HCT116 (cell line): Measurements from ENCODE around the gene TLCD1.

Experiments used
- CBX3 ChIP-seq: IDR thresholded peaks from 2 replicates; pipeline ENCODE4 v1.6.1; 2012; ENCODE audit warnings: low read depth
- CTCF ChIP-seq, 3 experiments: fragments of 200-600 bp in 1 of 3; sonication (generic) in 1 of 3; IDR thresholded peaks in 2 of 3; conservative IDR thresholded peaks in 1 of 3; 2 replicates each; pipeline ENCODE4 v1.5.1; 2012 to 2017; ENCODE audit warnings: low read depth in 2 of 3, low read length in 2 of 3, antibody characterized with exemption in 1 of 3, borderline replicate concordance in 1 of 3, control low read depth in 1 of 3, mild to moderate bottlenecking in 1 of 3, mixed read lengths in 1 of 3, mixed run types in 1 of 3, moderate library complexity in 1 of 3; ENCODE audit not compliant: insufficient read depth in 1 of 3
- JUND ChIP-seq: IDR thresholded peaks from 2 replicates; pipeline ENCODE4 v1.6.1; 2012
- POLR2A ChIP-seq: IDR thresholded peaks from 2 replicates; pipeline ENCODE4 v1.7.0; 2011; ENCODE audit warnings: borderline replicate concordance; ENCODE audit not compliant: insufficient read depth, insufficient read length; ENCODE audit errors: extremely low read depth
- POLR2AphosphoS5 ChIP-seq: IDR thresholded peaks from 2 replicates; pipeline ENCODE4 v1.6.1; 2011; ENCODE audit warnings: mild to moderate bottlenecking, low read depth, low read length, moderate library complexity
- REST ChIP-seq: IDR thresholded peaks from 2 replicates; pipeline ENCODE4 v1.6.1; 2012; ENCODE audit warnings: low read depth
- YY1 ChIP-seq: IDR thresholded peaks from 2 replicates; pipeline ENCODE4 v1.6.1; 2011; ENCODE audit warnings: low read length, low read depth, moderate library complexity, mild to moderate bottlenecking; ENCODE audit not compliant: insufficient replicate concordance; ENCODE audit errors: extremely low read depth
- ZNF274 ChIP-seq: fragments of 200-500 bp; sonication (Bioruptor generic); IDR thresholded peaks from 2 replicates; pipeline ENCODE4 v1.6.1; 2014; ENCODE audit warnings: mild to moderate bottlenecking, low read depth, low read length, inconsistent platforms

- TF ChIP-seq CTCF (IDR thresholded peaks at IDR 0.05 in 2 of 3, conservative IDR thresholded peaks at IDR 0.05 in 1 of 3; ENCODE audit: borderline replicate concordance in 1 of 3, insufficient read depth in 1 of 3, low read depth in 2 of 3, low read length in 2 of 3) (no peak), POLR2A (no peak), CBX3 (no peak), JUND (no peak), REST (no peak), ZNF274 (no peak), POLR2AphosphoS5 (no peak), YY1 (no peak)
These were observed 18.3 kb upstream of the TLCD1 start for GRCh38 chr17:28744104-28744971.
